ENCODE results near the gene TTC21B. TPM values are rescaled to one million over a fixed set of nuclear protein-coding genes. Genes with fewer than 3 reads are reported as not detected.

The TTC21B gene
- total RNA-seq, 1 experiment from 2014 or later = 9.8 TPM

GRCh38 chr2:165969227-165969626 is 15.7 kb upstream of the TTC21B start:
- no peak for DNase-seq
- POLR2A ChIA-PET (ENCODE audit: unreplicated experiment) = no interaction called here
- TF ChIP-seq CTCF (conservative IDR thresholded peaks at IDR 0.05) = no peak
- Histone ChIP-seq H3K27ac (no peak overlapping the region), H3F3A (ENCODE audit: insufficient read depth, low read depth) (no peaks in the 10 kb centered on the region), H3K9me3 (ENCODE audit: insufficient read depth, low read depth) (no peaks in the 10 kb centered on the region), H2AFZ (no peak overlapping the region), H3K36me3 (ENCODE audit: low read depth) (no peaks in the 10 kb centered on the region), H3K4me3 (no peak overlapping the region), H3K27me3 (ENCODE audit: insufficient read depth, low read depth) (no peaks in the 10 kb centered on the region), H4K20me1 (ENCODE audit: insufficient read depth) (no peaks in the 10 kb centered on the region), H3K79me2 (ENCODE audit: low read depth) (no peaks in the 10 kb centered on the region), H3K4me2 (no peak overlapping the region), H3K4me1 (replicated peaks; ENCODE audit: insufficient read depth) (peaks cover 6% of the 10 kb centered on the region; the same call in 1 of the 2 replicates), H3K9me2 (ENCODE audit: insufficient read depth) (no peaks in the 10 kb centered on the region)
- intact Hi-C loops (cut with micrococcal nuclease; ENCODE audit: unreplicated experiment) = no loop called here
- BruUV-seq (replicated peaks) = no TSS peak
- CTCF ChIA-PET = no interaction called here

DNA sequence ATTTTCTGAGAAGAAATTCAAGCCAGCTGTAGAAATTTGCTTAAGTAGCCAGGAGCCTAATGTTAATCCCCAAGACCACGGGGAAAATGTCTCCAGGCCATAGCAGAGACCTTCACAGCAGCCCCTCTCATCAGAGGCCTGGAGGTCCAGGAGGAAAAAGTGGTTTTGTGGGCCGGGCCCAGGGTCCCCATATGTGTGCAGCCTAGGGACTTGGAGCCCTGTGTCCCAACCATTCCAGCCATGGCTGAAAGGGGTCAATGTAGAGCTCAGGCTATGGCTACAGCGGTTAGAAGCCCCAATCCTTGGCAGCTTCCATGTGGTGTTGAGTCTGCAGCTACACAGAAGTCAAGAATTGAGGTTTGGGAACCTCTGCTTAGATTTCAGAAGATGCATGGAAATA is 14.2 kb upstream of the TTC21B start:
- TF ChIP-seq EZH2 (IDR thresholded peaks at IDR 0.05; ENCODE audit: low read depth) (no peak), CTCF (conservative IDR thresholded peaks at IDR 0.05) (no peak)
- Histone ChIP-seq H3K36me3 (ENCODE audit: low read depth) (no peaks in the 10 kb centered on the region), H3F3A (ENCODE audit: insufficient read depth, low read depth) (no peaks in the 10 kb centered on the region), H2AFZ (no peak overlapping the region), H3K4me1 (replicated peaks; ENCODE audit: insufficient read depth) (peaks cover 1% of the 10 kb centered on the region; the same call in 1 of the 2 replicates), H3K27me3 (ENCODE audit: insufficient read depth, low read depth) (no peaks in the 10 kb centered on the region), H3K4me2 (no peak overlapping the region), H3K79me2 (ENCODE audit: low read depth) (no peaks in the 10 kb centered on the region), H3K9me3 (ENCODE audit: insufficient read depth, low read depth) (no peaks in the 10 kb centered on the region), H3K4me3 (no peak overlapping the region), H4K20me1 (ENCODE audit: insufficient read depth) (no peaks in the 10 kb centered on the region), H3K9me2 (ENCODE audit: insufficient read depth) (no peaks in the 10 kb centered on the region), H3K27ac (no peak overlapping the region)
- no peak for DNase-seq
- ChIA-PET POLR2A (ENCODE audit: unreplicated experiment) (no interaction called here), CTCF (no interaction called here)
- intact Hi-C loops (cut with micrococcal nuclease; ENCODE audit: unreplicated experiment) = no loop called here
- no TSS peak for BruUV-seq (replicated peaks)

DNA sequence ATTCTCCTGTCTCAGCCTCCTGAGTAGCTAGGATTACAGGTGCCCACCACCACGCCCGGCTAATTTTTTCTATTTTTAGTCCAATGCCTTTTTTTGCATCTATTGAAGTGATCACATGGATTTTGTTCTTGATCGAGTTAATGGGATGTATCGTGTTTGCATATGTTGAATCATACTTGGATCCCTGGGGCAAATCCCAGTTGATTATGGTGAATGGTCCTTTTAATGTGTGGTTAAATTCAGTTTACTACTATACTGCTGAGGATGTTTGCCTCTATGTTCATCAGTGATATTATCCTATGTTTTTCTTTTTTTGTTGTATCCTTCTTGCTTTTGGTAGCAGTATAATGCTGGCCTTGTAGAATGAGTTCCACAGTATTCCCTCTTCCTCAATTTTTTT is 8.2 kb upstream of the TTC21B start:
- no peaks in the 10 kb centered on the region for H3K79me2 ChIP-seq (ENCODE audit: low read depth)
- no peaks in the 10 kb centered on the region for H3K9me2 ChIP-seq (ENCODE audit: insufficient read depth)
- ChIA-PET POLR2A (ENCODE audit: unreplicated experiment) (no interaction called here), CTCF (no interaction called here)
- no peaks in the 10 kb centered on the region for H3F3A ChIP-seq (ENCODE audit: insufficient read depth, low read depth)
- no peak for TF ChIP-seq CTCF (conservative IDR thresholded peaks at IDR 0.05)
- no peaks in the 10 kb centered on the region for H3K4me1 ChIP-seq (replicated peaks; ENCODE audit: insufficient read depth)
- H4K20me1 ChIP-seq (ENCODE audit: insufficient read depth) = no peaks in the 10 kb centered on the region
- H3K4me3 ChIP-seq = no peak overlapping the region
- H3K27ac ChIP-seq = no peak overlapping the region
- H2AFZ ChIP-seq = no peak overlapping the region
- no peak for DNase-seq
- BruUV-seq (replicated peaks) = no TSS peak
- no peaks in the 10 kb centered on the region for H3K9me3 ChIP-seq (ENCODE audit: insufficient read depth, low read depth)
- intact Hi-C loops (cut with micrococcal nuclease; ENCODE audit: unreplicated experiment) = no loop called here
- no peak overlapping the region for H3K4me2 ChIP-seq
- H3K36me3 ChIP-seq (ENCODE audit: low read depth) = no peaks in the 10 kb centered on the region
- no peaks in the 10 kb centered on the region for H3K27me3 ChIP-seq (ENCODE audit: insufficient read depth, low read depth)

Data from PC-9 (cell line).